HEK293T (cell line): Measurements from ENCODE around the gene ANKRD33.

Experiments
- CTCF ChIA-PET: fragments of 350-600 bp; formaldehyde crosslinking; extraction: SDS; loops from one replicate; lab custom pipeline; 2021; ENCODE audit warnings: antibody characterized with exemption, inconsistent platforms; lab: Yijun Ruan, JAX
- POLR2A ChIA-PET: fragments of 350-600 bp; formaldehyde crosslinking; extraction: SDS; loops from one replicate; lab custom pipeline; 2020; ENCODE audit warnings: antibody characterized with exemption, inconsistent platforms; lab: Yijun Ruan, JAX
- DNase-seq: peaks from one replicate; pipeline ENCODE4 v3.0.0; 2012; ENCODE audit warnings: mixed read lengths; ENCODE audit errors: extremely low spot score
- ARNT ChIP-seq: fragments of 450-650 bp; IDR thresholded peaks from 2 replicates; pipeline ENCODE4 v1.6.1; 2017; ENCODE audit warnings: mild to moderate bottlenecking
- BHLHE40 ChIP-seq: fragments of 450-650 bp; IDR thresholded peaks from 2 replicates; pipeline ENCODE4 v1.6.1; 2016; ENCODE audit warnings: mild to moderate bottlenecking, moderate library complexity, borderline replicate concordance
- CTBP1 ChIP-seq: fragments of 450-650 bp; IDR thresholded peaks from 2 replicates; pipeline ENCODE4 v1.6.1; 2016; ENCODE audit warnings: borderline replicate concordance
- ELF4 ChIP-seq: fragments of 450-650 bp; IDR thresholded peaks from 2 replicates; pipeline ENCODE4 v1.6.1; 2017; ENCODE audit warnings: antibody characterized with exemption
- FOXA1 ChIP-seq: fragments of 450-650 bp; IDR thresholded peaks from 2 replicates; pipeline ENCODE4 v1.6.1; 2016; ENCODE audit warnings: mild to moderate bottlenecking
- FOXK2 ChIP-seq: fragments of 450-650 bp; IDR thresholded peaks from 2 replicates; pipeline ENCODE4 v1.6.1; 2016; ENCODE audit warnings: mild to moderate bottlenecking
- FOXM1 ChIP-seq: fragments of 450-650 bp; IDR thresholded peaks from 2 replicates; pipeline ENCODE4 v1.6.1; 2017; ENCODE audit warnings: mild to moderate bottlenecking, borderline replicate concordance
- HDGF ChIP-seq: fragments of 450-650 bp; IDR thresholded peaks from 2 replicates; pipeline ENCODE4 v1.6.1; 2017; ENCODE audit warnings: antibody characterized with exemption, borderline replicate concordance
- L3MBTL2 ChIP-seq: fragments of 450-650 bp; conservative IDR thresholded peaks from 2 replicates; pipeline ENCODE4 v1.6.1; 2016; ENCODE audit warnings: mild to moderate bottlenecking
- LEF1 ChIP-seq: fragments of 450-650 bp; IDR thresholded peaks from 2 replicates; pipeline ENCODE4 v1.6.1; 2017; ENCODE audit warnings: mild to moderate bottlenecking, borderline replicate concordance
- NFRKB ChIP-seq: fragments of 450-650 bp; IDR thresholded peaks from 2 replicates; pipeline ENCODE4 v1.6.1; 2016; ENCODE audit warnings: mild to moderate bottlenecking, moderate library complexity
- SP1 ChIP-seq: fragments of 450-650 bp; IDR thresholded peaks from 2 replicates; pipeline ENCODE4 v1.6.1; 2017
- SUZ12 ChIP-seq: fragments of 450-650 bp; IDR thresholded peaks from 2 replicates; pipeline ENCODE4 v1.6.1; 2016; ENCODE audit warnings: mild to moderate bottlenecking
- TARDBP ChIP-seq: fragments of 450-650 bp; IDR thresholded peaks from 2 replicates; pipeline ENCODE4 v1.6.1; 2016
- ZNF384 ChIP-seq: fragments of 450-650 bp; IDR thresholded peaks from 2 replicates; pipeline ENCODE4 v1.6.1; 2016
- TF ChIP-seq, protein P1 (sequence below): fragments of 450-650 bp; IDR thresholded peaks from 2 replicates; pipeline ENCODE4 v1.6.1; 2016

Gene ANKRD33

DNA sequence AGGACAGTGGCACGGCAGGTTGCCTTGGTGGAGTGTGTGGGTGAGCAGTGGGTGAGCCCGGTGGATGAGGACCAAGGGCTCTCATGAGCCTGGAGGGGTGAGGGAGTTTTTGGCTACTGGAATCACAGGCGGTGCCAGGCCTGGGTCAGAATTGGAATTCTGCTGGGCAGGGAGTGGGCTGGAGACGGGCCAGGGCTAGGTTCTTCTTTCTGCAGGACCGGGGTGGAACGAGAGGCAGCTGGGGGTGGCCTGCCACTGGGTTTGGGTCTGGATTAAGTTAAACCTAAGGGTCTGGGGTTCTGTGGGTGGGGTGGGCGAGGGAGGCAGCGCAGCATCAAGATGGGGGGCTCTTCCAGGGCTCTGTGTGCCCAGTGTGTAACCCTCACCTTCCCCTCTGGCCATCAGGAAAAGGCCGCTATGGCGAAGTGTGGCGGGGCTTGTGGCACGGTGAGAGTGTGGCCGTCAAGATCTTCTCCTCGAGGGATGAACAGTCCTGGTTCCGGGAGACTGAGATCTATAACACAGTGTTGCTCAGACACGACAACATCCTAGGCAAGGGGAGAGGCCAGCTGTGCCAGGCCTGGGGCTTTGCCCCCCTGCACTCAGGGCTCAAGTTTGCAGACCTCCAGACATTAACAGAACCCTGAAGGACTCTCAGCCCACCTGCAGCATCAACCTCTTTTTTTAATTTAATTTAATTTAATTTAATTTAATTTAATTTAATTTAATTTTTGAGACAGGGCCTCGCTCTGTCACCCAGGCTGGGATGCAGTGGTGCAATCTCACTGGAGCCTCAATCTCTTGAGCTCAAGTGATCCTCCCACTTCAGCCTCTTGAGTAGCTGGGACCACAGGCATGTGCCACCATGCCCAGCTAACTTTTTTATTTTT lies 26.4 kb downstream of the ANKRD33 start:
- CTCF ChIA-PET, result interaction anchor here (0.6 to 5.8 kb wide), 5 partner anchors 9 to 587 kb away, joined by 3 to 31 read pairs (median 3); no protein-coding TSS in a partner anchor
- no peak for DNase-seq
- POLR2A ChIA-PET, result no interaction called here
- TF ChIP-seq SP1 (no peak), ELF4 (no peak), ZNF384 (no peak), LEF1 (no peak), ARNT (no peak), FOXK2 (no peak)
- TF ChIP-seq, protein P1, sequence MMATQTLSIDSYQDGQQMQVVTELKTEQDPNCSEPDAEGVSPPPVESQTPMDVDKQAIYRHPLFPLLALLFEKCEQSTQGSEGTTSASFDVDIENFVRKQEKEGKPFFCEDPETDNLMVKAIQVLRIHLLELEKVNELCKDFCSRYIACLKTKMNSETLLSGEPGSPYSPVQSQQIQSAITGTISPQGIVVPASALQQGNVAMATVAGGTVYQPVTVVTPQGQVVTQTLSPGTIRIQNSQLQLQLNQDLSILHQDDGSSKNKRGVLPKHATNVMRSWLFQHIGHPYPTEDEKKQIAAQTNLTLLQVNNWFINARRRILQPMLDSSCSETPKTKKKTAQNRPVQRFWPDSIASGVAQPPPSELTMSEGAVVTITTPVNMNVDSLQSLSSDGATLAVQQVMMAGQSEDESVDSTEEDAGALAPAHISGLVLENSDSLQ, result no peak

DNA sequence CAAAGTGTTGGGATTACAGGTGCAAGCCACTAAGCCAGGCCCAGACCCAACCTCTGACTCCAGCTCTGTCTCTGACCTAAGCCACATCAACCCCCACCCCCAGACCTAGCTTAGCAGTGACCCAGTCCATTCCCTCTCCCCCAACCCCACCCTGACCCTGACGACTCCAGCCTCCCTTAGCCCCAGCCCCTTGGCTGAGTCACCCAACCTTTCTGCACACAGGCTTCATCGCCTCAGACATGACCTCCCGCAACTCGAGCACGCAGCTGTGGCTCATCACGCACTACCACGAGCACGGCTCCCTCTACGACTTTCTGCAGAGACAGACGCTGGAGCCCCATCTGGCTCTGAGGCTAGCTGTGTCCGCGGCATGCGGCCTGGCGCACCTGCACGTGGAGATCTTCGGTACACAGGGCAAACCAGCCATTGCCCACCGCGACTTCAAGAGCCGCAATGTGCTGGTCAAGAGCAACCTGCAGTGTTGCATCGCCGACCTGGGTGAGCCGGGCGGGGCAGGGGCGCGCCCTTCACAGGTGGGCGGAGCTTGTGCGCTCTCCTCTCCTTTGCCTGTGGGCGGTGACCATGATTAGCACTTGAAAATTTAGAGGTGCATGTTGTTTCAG lies 27.2 kb downstream of the ANKRD33 start:
- ChIA-PET CTCF (interaction anchor here (0.6 to 1.0 kb wide), 2 partner anchors 56 to 215 kb away, joined by 3 read pairs; no protein-coding TSS in a partner anchor), POLR2A (no interaction called here)
- DNase-seq, result no peak
- no peak for TF ChIP-seq ARNT

DNA sequence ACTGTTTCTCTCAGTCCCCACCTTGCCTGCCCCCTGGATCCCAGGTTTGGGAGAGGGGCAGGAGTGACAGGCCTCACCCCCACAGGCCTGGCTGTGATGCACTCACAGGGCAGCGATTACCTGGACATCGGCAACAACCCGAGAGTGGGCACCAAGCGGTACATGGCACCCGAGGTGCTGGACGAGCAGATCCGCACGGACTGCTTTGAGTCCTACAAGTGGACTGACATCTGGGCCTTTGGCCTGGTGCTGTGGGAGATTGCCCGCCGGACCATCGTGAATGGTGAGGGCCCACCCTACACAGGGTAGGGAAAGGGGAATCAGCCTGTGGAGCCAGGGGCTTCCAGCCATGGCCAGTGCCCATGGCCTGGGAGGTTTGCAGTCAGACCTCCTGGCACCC lies 28.0 kb downstream of the ANKRD33 start:
- DNase-seq, result no peak
- CTCF ChIA-PET, result no interaction called here
- TF ChIP-seq LEF1, result no peak
- TF ChIP-seq CTBP1, result no peak
- no peak for TF ChIP-seq FOXK2
- TF ChIP-seq L3MBTL2, result no peak
- POLR2A ChIA-PET, result no interaction called here

GRCh38 chr12:51917041-51917590 lies 29.2 kb downstream of the ANKRD33 start:
- TF ChIP-seq, protein P1, result no peak
- TF ChIP-seq TARDBP, result no peak
- no peak for TF ChIP-seq NFRKB
- TF ChIP-seq FOXM1, result no peak
- no peak for TF ChIP-seq FOXA1
- CTCF ChIA-PET, result no interaction called here
- no peak for DNase-seq
- POLR2A ChIA-PET, result no interaction called here

DNA sequence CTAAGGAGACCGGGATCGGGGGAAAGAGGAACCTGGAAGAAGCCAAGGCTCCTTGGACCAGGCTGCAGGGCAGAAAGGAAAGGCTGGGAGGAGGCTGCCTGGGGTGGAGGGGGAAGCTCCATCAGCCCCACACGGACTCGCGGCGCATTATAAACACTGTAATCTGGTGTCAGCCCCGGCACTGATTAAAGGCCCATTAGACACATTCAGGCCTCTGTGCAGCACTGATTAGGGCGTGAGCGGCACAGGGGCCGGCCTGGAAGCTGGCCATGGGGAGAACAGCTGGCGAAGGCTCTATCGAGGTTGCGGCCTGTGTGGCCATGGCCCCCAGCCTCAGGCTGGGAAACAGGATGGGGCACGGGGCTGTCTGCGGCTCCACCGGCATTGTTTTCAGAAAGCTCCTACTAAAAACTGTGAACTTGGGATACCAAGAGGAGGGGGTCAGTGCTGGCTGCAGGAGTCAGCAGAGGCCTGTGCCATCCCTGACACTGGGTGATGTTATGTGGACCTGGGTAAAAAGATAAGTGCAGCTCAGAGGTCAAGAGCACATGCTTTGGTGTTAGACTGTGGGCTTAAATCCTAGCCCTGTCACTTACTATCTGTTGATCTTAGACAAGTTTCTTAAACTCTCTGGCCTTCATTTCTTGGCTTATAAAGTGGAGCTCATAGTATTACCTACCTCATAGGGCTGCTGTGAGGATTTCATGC lies 30.0 kb downstream of the ANKRD33 start:
- no peak for DNase-seq
- TF ChIP-seq ZNF384, result no peak
- TF ChIP-seq, protein P1, result no peak
- TF ChIP-seq NFRKB, result no peak
- TF ChIP-seq FOXA1, result no peak
- no peak for TF ChIP-seq SP1
- TF ChIP-seq LEF1, result no peak
- TF ChIP-seq L3MBTL2, result no peak
- no peak for TF ChIP-seq HDGF
- TF ChIP-seq FOXK2, result no peak
- no peak for TF ChIP-seq FOXM1
- TF ChIP-seq ELF4, result no peak
- TF ChIP-seq ARNT, result no peak
- TF ChIP-seq SUZ12, result no peak
- TF ChIP-seq BHLHE40, result no peak
- TF ChIP-seq CTBP1, result no peak
- ChIA-PET POLR2A (no interaction called here), CTCF (no interaction called here)

GRCh38 chr12:51920046-51920445 lies 32.1 kb downstream of the ANKRD33 start:
- DNase-seq, result no peak
- POLR2A ChIA-PET, result no interaction called here
- CTCF ChIA-PET, result no interaction called here
- TF ChIP-seq SUZ12 (no peak), FOXK2 (no peak), CTBP1 (no peak), SP1 (no peak)
- TF ChIP-seq, protein P1, result no peak
